ENCODE data around the gene MEGF8. TPM values are rescaled to one million over a fixed set of nuclear protein-coding genes. Genes with fewer than 3 reads are reported as not detected.

Gene MEGF8
- total and polyA plus RNA-seq, 4 donors = 1.2 to 13.7 (median 9.4) TPM

DNA sequence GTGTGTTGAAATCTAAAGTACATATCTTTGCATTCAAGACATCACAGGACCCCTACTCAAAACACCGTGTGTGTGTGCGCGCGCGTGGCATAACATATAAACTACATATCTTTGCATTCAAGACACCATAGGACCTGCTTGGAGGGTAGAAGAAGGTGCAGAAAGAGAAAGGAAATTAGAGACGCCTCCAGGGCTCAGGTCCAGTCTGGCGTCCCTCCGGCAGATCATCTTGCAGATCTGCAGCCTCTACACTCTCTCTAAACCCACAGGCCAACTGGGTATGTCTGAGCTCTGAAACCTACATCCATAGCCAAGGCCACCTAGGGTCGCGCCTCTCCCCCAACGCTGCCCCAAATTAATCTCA is 22.4 kb upstream of the MEGF8 start:
- Histone ChIP-seq H3K27me3 (ENCODE audit: control insufficient read depth in 4 of 4, insufficient read depth in 4 of 4, low read length in 3 of 4) (no peaks in the 10 kb centered on the region), H3K9ac (ENCODE audit: low read depth in 1 of 2, low read length in 2 of 2) (no peak overlapping the region), H3K36me3 (ENCODE audit: control insufficient read depth in 4 of 4, insufficient read depth in 3 of 4, low read depth in 1 of 4, low read length in 3 of 4) (no peaks in the 10 kb centered on the region), H3K27ac (ENCODE audit: low read depth in 1 of 2, low read length in 2 of 2) (no peak overlapping the region), H3K4me1 (ENCODE audit: control insufficient read depth in 4 of 4, insufficient read depth in 4 of 4, low read length in 3 of 4) (peaks cover 2 to 19% (median 7%) of the 10 kb centered on the region in 4 donors), H3K9me3 (ENCODE audit: control insufficient read depth in 4 of 4, low read length in 3 of 4) (no peaks in the 10 kb centered on the region), H3K4me3 (ENCODE audit: low read depth in 1 of 3, low read length in 3 of 3) (peak overlapping the region in 1 of 3 donors; percentile 61)
- DNase-seq (ENCODE audit: low spot score) = no peak
- 87% methylated on average over 11 of the region's 11 CpGs for WGBS
- TF ChIP-seq, protein P1, sequence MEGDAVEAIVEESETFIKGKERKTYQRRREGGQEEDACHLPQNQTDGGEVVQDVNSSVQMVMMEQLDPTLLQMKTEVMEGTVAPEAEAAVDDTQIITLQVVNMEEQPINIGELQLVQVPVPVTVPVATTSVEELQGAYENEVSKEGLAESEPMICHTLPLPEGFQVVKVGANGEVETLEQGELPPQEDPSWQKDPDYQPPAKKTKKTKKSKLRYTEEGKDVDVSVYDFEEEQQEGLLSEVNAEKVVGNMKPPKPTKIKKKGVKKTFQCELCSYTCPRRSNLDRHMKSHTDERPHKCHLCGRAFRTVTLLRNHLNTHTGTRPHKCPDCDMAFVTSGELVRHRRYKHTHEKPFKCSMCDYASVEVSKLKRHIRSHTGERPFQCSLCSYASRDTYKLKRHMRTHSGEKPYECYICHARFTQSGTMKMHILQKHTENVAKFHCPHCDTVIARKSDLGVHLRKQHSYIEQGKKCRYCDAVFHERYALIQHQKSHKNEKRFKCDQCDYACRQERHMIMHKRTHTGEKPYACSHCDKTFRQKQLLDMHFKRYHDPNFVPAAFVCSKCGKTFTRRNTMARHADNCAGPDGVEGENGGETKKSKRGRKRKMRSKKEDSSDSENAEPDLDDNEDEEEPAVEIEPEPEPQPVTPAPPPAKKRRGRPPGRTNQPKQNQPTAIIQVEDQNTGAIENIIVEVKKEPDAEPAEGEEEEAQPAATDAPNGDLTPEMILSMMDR (IDR thresholded peaks at IDR 0.05; ENCODE audit: low read depth, low read length, missing input control) = no peak
- TF ChIP-seq, protein P2, sequence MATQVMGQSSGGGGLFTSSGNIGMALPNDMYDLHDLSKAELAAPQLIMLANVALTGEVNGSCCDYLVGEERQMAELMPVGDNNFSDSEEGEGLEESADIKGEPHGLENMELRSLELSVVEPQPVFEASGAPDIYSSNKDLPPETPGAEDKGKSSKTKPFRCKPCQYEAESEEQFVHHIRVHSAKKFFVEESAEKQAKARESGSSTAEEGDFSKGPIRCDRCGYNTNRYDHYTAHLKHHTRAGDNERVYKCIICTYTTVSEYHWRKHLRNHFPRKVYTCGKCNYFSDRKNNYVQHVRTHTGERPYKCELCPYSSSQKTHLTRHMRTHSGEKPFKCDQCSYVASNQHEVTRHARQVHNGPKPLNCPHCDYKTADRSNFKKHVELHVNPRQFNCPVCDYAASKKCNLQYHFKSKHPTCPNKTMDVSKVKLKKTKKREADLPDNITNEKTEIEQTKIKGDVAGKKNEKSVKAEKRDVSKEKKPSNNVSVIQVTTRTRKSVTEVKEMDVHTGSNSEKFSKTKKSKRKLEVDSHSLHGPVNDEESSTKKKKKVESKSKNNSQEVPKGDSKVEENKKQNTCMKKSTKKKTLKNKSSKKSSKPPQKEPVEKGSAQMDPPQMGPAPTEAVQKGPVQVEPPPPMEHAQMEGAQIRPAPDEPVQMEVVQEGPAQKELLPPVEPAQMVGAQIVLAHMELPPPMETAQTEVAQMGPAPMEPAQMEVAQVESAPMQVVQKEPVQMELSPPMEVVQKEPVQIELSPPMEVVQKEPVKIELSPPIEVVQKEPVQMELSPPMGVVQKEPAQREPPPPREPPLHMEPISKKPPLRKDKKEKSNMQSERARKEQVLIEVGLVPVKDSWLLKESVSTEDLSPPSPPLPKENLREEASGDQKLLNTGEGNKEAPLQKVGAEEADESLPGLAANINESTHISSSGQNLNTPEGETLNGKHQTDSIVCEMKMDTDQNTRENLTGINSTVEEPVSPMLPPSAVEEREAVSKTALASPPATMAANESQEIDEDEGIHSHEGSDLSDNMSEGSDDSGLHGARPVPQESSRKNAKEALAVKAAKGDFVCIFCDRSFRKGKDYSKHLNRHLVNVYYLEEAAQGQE (IDR thresholded peaks at IDR 0.05) = no peak
- no peak for TF ChIP-seq YY1 (IDR thresholded peaks at IDR 0.05)
- TF ChIP-seq RAD21 (IDR thresholded peaks at IDR 0.05) = no peak
- TF ChIP-seq, protein P3, sequence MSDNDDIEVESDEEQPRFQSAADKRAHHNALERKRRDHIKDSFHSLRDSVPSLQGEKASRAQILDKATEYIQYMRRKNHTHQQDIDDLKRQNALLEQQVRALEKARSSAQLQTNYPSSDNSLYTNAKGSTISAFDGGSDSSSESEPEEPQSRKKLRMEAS (IDR thresholded peaks at IDR 0.05) = no peak
- TF ChIP-seq, protein P4, sequence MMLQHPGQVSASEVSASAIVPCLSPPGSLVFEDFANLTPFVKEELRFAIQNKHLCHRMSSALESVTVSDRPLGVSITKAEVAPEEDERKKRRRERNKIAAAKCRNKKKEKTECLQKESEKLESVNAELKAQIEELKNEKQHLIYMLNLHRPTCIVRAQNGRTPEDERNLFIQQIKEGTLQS (IDR thresholded peaks at IDR 0.05) = no peak
- no peak for TF ChIP-seq HNF4G (IDR thresholded peaks at IDR 0.05)
- no peak for TF ChIP-seq NR2F2 (IDR thresholded peaks at IDR 0.05)
- no peak for TF ChIP-seq GABPA (IDR thresholded peaks at IDR 0.05 in 1 of 2, conservative IDR thresholded peaks at IDR 0.05 in 1 of 2)

DNA sequence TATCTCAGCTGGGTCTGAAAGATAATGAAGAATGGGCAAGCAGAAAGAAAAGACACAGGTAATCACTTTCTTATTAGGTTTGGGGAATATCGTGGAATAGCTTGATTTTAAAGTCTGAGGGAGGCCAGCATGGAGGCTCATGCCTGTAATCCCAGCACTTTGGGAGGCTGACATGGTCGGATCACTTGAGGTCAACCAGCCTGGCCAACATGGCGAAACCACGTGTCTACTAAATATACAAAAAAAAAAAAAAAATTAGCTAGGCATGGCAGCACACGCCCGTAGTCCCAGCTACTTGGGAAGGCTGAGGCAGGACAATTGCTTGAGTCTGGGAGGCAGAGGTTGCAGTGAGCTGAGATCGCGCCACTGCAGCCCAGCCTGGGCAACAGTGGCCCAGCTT is 21.6 kb upstream of the MEGF8 start:
- TF ChIP-seq RXRA (IDR thresholded peaks at IDR 0.05) = peak in 1 of 2 donors; percentile 11
- no peak for TF ChIP-seq HNF4A (conservative IDR thresholded peaks at IDR 0.05)
- TF ChIP-seq, protein P2 (IDR thresholded peaks at IDR 0.05) = no peak
- TF ChIP-seq SP1 (IDR thresholded peaks at IDR 0.05) = no peak
- TF ChIP-seq, protein P4 (IDR thresholded peaks at IDR 0.05) = no peak
- no peak for TF ChIP-seq EGR1 (IDR thresholded peaks at IDR 0.05; ENCODE audit: low read depth in 2 of 2)
- no peak for TF ChIP-seq RAD21 (IDR thresholded peaks at IDR 0.05)
- no peak for TF ChIP-seq JUND (IDR thresholded peaks at IDR 0.05)
- 77% methylated on average over 8 of the region's 8 CpGs for WGBS

More for the DNA sequence above, 21.6 kb upstream of the MEGF8 start:
- H3K4me1 ChIP-seq (ENCODE audit: control insufficient read depth in 4 of 4, insufficient read depth in 4 of 4, low read length in 3 of 4) = peaks cover 2 to 13% (median 5%) of the 10 kb centered on the region in 4 donors
- no peaks in the 10 kb centered on the region for H3K27me3 ChIP-seq (ENCODE audit: control insufficient read depth in 4 of 4, insufficient read depth in 4 of 4, low read length in 3 of 4)
- H3K36me3 ChIP-seq (ENCODE audit: control insufficient read depth in 4 of 4, insufficient read depth in 3 of 4, low read depth in 1 of 4, low read length in 3 of 4) = no peaks in the 10 kb centered on the region
- H3K27ac ChIP-seq (ENCODE audit: low read depth in 1 of 2, low read length in 2 of 2) = no peak overlapping the region
- no peak for DNase-seq (ENCODE audit: low spot score)
- no peaks in the 10 kb centered on the region for H3K9me3 ChIP-seq (ENCODE audit: control insufficient read depth in 4 of 4, low read length in 3 of 4)
- no peak overlapping the region for H3K4me3 ChIP-seq (ENCODE audit: low read depth in 1 of 3, low read length in 3 of 3)
- H3K9ac ChIP-seq (ENCODE audit: low read depth in 1 of 2, low read length in 2 of 2) = no peak overlapping the region

Measured in liver (tissue), 9 donors.